Liver (tissue), 9 donors: ENCODE measurements around the gene FUT4. TPM values are rescaled to one million over a fixed set of nuclear protein-coding genes. Genes with fewer than 3 reads are reported as not detected.

Experiments used
- DNase-seq: peaks from one replicate; pipeline ENCODE4 v3.0.0-alpha.2; 2017; ENCODE audit warnings: low spot score
- H3K27ac ChIP-seq, 2 donors: one replicate each; pipeline ENCODE4 v1.7.0; 2013; ENCODE audit warnings: inconsistent platforms in 2 of 2, low read length in 2 of 2, control low read depth in 1 of 2, low read depth in 1 of 2, mild to moderate bottlenecking in 1 of 2
- H3K27me3 ChIP-seq, 4 donors: one replicate each; pipeline versions ENCODE4 v1.6.1 to v1.7.0; 2013; ENCODE audit warnings: low read length in 3 of 4, inconsistent platforms in 1 of 4, mild to moderate bottlenecking in 1 of 4, moderate library complexity in 1 of 4; ENCODE audit not compliant: control insufficient read depth in 4 of 4, insufficient read depth in 4 of 4
- H3K36me3 ChIP-seq, 4 donors: one replicate each; pipeline versions ENCODE4 v1.6.1 to v1.7.0; 2013; ENCODE audit warnings: low read length in 3 of 4, mild to moderate bottlenecking in 3 of 4, low read depth in 1 of 4, moderate library complexity in 1 of 4; ENCODE audit not compliant: control insufficient read depth in 4 of 4, insufficient read depth in 3 of 4
- H3K4me1 ChIP-seq, 4 donors: one replicate each; pipeline versions ENCODE4 v1.6.1 to v1.7.0; 2013; ENCODE audit warnings: low read length in 3 of 4, mild to moderate bottlenecking in 3 of 4, moderate library complexity in 1 of 4; ENCODE audit not compliant: control insufficient read depth in 4 of 4, insufficient read depth in 4 of 4
- H3K4me3 ChIP-seq, 3 donors: one replicate each; pipeline versions ENCODE4 v1.6.1 to v1.7.0; 2013; ENCODE audit warnings: low read length in 3 of 3, control low read depth in 1 of 3, low read depth in 1 of 3, mild to moderate bottlenecking in 1 of 3
- H3K9ac ChIP-seq, 2 donors: one replicate each; pipeline ENCODE4 v1.7.0; 2013; ENCODE audit warnings: low read length in 2 of 2, mild to moderate bottlenecking in 2 of 2, moderate library complexity in 2 of 2, control low read depth in 1 of 2, low read depth in 1 of 2
- H3K9me3 ChIP-seq, 4 donors: one replicate each; pipeline versions ENCODE4 v1.6.1 to v1.7.0; 2013; ENCODE audit warnings: low read length in 3 of 4; ENCODE audit not compliant: control insufficient read depth in 4 of 4
- ATF3 ChIP-seq: IDR thresholded peaks from 2 replicates; pipeline ENCODE4 v1.6.1; 2016; ENCODE audit warnings: antibody characterized with exemption
- CTCF ChIP-seq: fragments of 150-350 bp; IDR thresholded peaks from 2 replicates; pipeline ENCODE4 v1.5.1; 2017; ENCODE audit warnings: improper control_type of control experiment, low read depth, low read length; ENCODE audit not compliant: missing input control
- EGR1 ChIP-seq, 2 donors: IDR thresholded peaks; 2 replicates each; pipeline ENCODE4 v1.6.1; 2016 to 2018; ENCODE audit warnings: antibody characterized with exemption in 2 of 2, low read depth in 2 of 2
- FOXA1 ChIP-seq: IDR thresholded peaks from 2 replicates; pipeline ENCODE4 v1.6.1; 2016; ENCODE audit warnings: antibody characterized with exemption
- FOXA2 ChIP-seq: IDR thresholded peaks from 2 replicates; pipeline ENCODE4 v1.6.1; 2016; ENCODE audit warnings: antibody characterized with exemption
- GABPA ChIP-seq, 2 donors: IDR thresholded peaks in 1 of 2; conservative IDR thresholded peaks in 1 of 2; 2 replicates each; pipeline ENCODE4 v1.6.1; 2016; ENCODE audit warnings: antibody characterized with exemption in 2 of 2, mild to moderate bottlenecking in 1 of 2, moderate library complexity in 1 of 2
- HNF4A ChIP-seq, 2 donors: conservative IDR thresholded peaks; 2 replicates each; pipeline ENCODE4 v1.6.1; 2016; ENCODE audit warnings: antibody characterized with exemption in 2 of 2, mild to moderate bottlenecking in 2 of 2
- HNF4G ChIP-seq: IDR thresholded peaks from 2 replicates; pipeline ENCODE4 v1.6.1; 2016; ENCODE audit warnings: antibody characterized with exemption
- JUND ChIP-seq, 2 donors: IDR thresholded peaks; 2 replicates each; pipeline ENCODE4 v1.6.1; 2016; ENCODE audit warnings: antibody characterized with exemption in 2 of 2
- MAX ChIP-seq: IDR thresholded peaks from 2 replicates; pipeline ENCODE4 v1.6.1; 2016; ENCODE audit warnings: antibody characterized with exemption
- NR2F2 ChIP-seq: IDR thresholded peaks from 2 replicates; pipeline ENCODE4 v1.6.1; 2016; ENCODE audit warnings: antibody characterized with exemption
- RAD21 ChIP-seq, 2 donors: IDR thresholded peaks; 2 replicates each; pipeline ENCODE4 v1.6.1; 2016; ENCODE audit warnings: antibody characterized with exemption in 2 of 2, mild to moderate bottlenecking in 2 of 2
- REST ChIP-seq: IDR thresholded peaks from 2 replicates; pipeline ENCODE4 v1.6.1; 2016; ENCODE audit warnings: antibody characterized with exemption, mild to moderate bottlenecking
- RXRA ChIP-seq, 2 donors: IDR thresholded peaks; 2 replicates each; pipeline ENCODE4 v1.6.1; 2017 to 2018; ENCODE audit warnings: antibody characterized with exemption in 2 of 2, mild to moderate bottlenecking in 1 of 2
- SP1 ChIP-seq: IDR thresholded peaks from 2 replicates; pipeline ENCODE4 v1.6.1; 2018; ENCODE audit warnings: antibody characterized with exemption, mild to moderate bottlenecking
- TAF1 ChIP-seq: conservative IDR thresholded peaks from 2 replicates; pipeline ENCODE4 v1.6.1; 2016; ENCODE audit warnings: antibody characterized with exemption, mild to moderate bottlenecking
- YY1 ChIP-seq: IDR thresholded peaks from 2 replicates; pipeline ENCODE4 v1.6.1; 2016; ENCODE audit warnings: antibody characterized with exemption, mild to moderate bottlenecking
- ZBTB33 ChIP-seq: IDR thresholded peaks from 2 replicates; pipeline ENCODE4 v1.6.1; 2016; ENCODE audit warnings: antibody characterized with exemption
- WGBS: extraction: QIAGEN DNeasy Blood & Tissue Kit; methylation state at CpG from one replicate; pipeline ENCODE4 v1.1.7; 2013; 5-methylcytosine and 5-hydroxymethylcytosine counted together
- polyA plus RNA-seq, 2 donors: library from polyadenylated mRNA; stranded (reverse) in 1 of 2; unstranded in 1 of 2; fragments of 200-250 nt in 1 of 2; fragments of >200 nt in 1 of 2; fragmentation: Nextera tagmentation in 1 of 2; extraction: Ambion mirVana in 1 of 2; gene quantifications; one replicate each; pipeline versions ENCODE4 v1.2.1 to v1.2.3, GENCODE V29; 2013 to 2015
- total RNA-seq, 2 donors: library from RNA; depleted of rRNA; stranded (reverse); fragments of >200 nt; gene quantifications; one replicate each; pipeline ENCODE4 v1.2.3, GENCODE V29; 2014
- donor health status: healthy.
- donor health status: healthy.
- donor health status: healthy.
- donor health status: healthy.
- donor health status: healthy.

The FUT4 gene
- total and polyA plus RNA-seq, 4 donors, result 0.47 to 4.3 (median 1.4) TPM

GRCh38 chr11:94507485-94507884 is 36.2 kb upstream of the FUT4 start:
- no peaks in the 10 kb centered on the region for H3K36me3 ChIP-seq
- H3K27ac ChIP-seq, result no peak overlapping the region
- 72% methylated on average over 4 of the region's 4 CpGs for WGBS
- TF ChIP-seq YY1 (no peak), FOXA1 (no peak), CTCF (no peak), ATF3 (no peak), HNF4G (no peak), RAD21 (IDR thresholded peaks at IDR 0.05) (no peak), HNF4A (conservative IDR thresholded peaks at IDR 0.05) (no peak), RXRA (IDR thresholded peaks at IDR 0.05) (no peak), GABPA (IDR thresholded peaks at IDR 0.05 in 1 of 2, conservative IDR thresholded peaks at IDR 0.05 in 1 of 2) (no peak), REST (no peak), NR2F2 (no peak), ZBTB33 (no peak), TAF1 (no peak), FOXA2 (no peak), MAX (no peak), EGR1 (IDR thresholded peaks at IDR 0.05; ENCODE audit: low read depth in 2 of 2) (no peak), JUND (IDR thresholded peaks at IDR 0.05) (no peak), SP1 (no peak)
- H3K4me1 ChIP-seq, result peaks cover 0 to 11% (median 3%) of the 10 kb centered on the region in 4 donors
- no peaks in the 10 kb centered on the region for H3K27me3 ChIP-seq
- DNase-seq, result no peak
- H3K4me3 ChIP-seq, result no peak overlapping the region
- no peaks in the 10 kb centered on the region for H3K9me3 ChIP-seq
- H3K9ac ChIP-seq, result no peak overlapping the region
